Stimulated activated CD4-positive, alpha-beta T cell treated with anti-CD3 and anti-CD28 coated beads, Interleukin-1b, Interleukin-23, amount 100 ng/mL, for 24 hours (primary cell): ENCODE measurements around the gene SERPINB5.

Experiments used
- DNase-seq, 4 experiments: peaks; one replicate each; pipeline ENCODE4 v3.0.0-alpha.2; 2020; ENCODE audit warnings: low read depth in 4 of 4, low spot score in 1 of 4

SERPINB5 gene

GRCh38 chr18:63467699-63468098 lies 9.1 kb upstream of the SERPINB5 start:
- no peak for DNase-seq

GRCh38 chr18:63468575-63468974 lies 8.2 kb upstream of the SERPINB5 start:
- DNase-seq: no peak

- DNase-seq: no peak
These were observed 6.0 kb upstream of the SERPINB5 start for GRCh38 chr18:63470751-63471150.

GRCh38 chr18:63472380-63472779 lies 4.4 kb upstream of the SERPINB5 start:
- no peak for DNase-seq

- no peak for DNase-seq
These were observed 442 bp downstream of the SERPINB5 start for GRCh38 chr18:63477200-63477599.

GRCh38 chr18:63477968-63478367 lies 1.2 kb downstream of the SERPINB5 start:
- DNase-seq: no peak

GRCh38 chr18:63479826-63480225 lies 3.1 kb downstream of the SERPINB5 start:
- DNase-seq: no peak

GRCh38 chr18:63480476-63480875 lies 3.7 kb downstream of the SERPINB5 start:
- no peak for DNase-seq

- no peak for DNase-seq
These were observed 4.2 kb downstream of the SERPINB5 start for GRCh38 chr18:63480915-63481314.

GRCh38 chr18:63487676-63488075 lies 10.9 kb downstream of the SERPINB5 start:
- no peak for DNase-seq

GRCh38 chr18:63488160-63488559 lies 11.4 kb downstream of the SERPINB5 start:
- no peak for DNase-seq

- no peak for DNase-seq
These were observed 16.1 kb downstream of the SERPINB5 start for GRCh38 chr18:63492851-63493250.

GRCh38 chr18:63495675-63496074 lies 18.9 kb downstream of the SERPINB5 start:
- no peak for DNase-seq

GRCh38 chr18:63505566-63506335 lies 29.0 kb downstream of the SERPINB5 start:
- DNase-seq: peak in 2 of 4 experiments; percentile 7 to 12

GRCh38 chr18:63506336-63506646 lies 29.5 kb downstream of the SERPINB5 start:
- no peak for DNase-seq

- no peak for DNase-seq
These were observed 31.8 kb downstream of the SERPINB5 start for GRCh38 chr18:63508596-63508995.

- DNase-seq: no peak
These were observed 34.5 kb downstream of the SERPINB5 start for GRCh38 chr18:63511285-63511684.

GRCh38 chr18:63514326-63514725 lies 37.6 kb downstream of the SERPINB5 start:
- no peak for DNase-seq

GRCh38 chr18:63514888-63515678 lies 38.3 kb downstream of the SERPINB5 start:
- no peak for DNase-seq

- DNase-seq: no peak
These were observed 39.0 kb downstream of the SERPINB5 start for GRCh38 chr18:63515801-63516200.

GRCh38 chr18:63518178-63519012 lies 41.6 kb downstream of the SERPINB5 start:
- DNase-seq: peak; percentile 20 to 44 (median 36)
